ENCODE results near the gene RCBTB1.

DNA sequence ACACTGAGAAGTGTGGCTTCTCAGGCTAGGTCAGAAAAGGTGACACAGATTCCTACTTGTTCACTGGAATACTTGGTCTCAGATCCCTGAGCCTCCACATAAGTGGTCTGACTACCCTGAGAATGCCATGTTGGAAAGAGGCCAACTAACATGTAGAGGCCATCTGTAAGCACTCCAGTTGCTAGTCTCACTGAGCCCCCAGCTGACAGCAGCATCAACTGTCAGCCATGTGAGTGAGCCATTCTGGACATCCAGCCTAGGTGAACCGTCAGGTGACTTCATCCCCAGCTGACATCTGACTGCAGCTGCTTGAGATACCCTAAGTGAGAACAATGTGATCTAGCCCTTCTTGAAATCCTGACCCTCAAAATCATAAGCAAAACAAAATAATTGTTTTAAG, 24.8 kb upstream of the RCBTB1 start:
- no peak for TF ChIP-seq EZH2 (IDR thresholded peaks at IDR 0.05)
- TF ChIP-seq, protein P1, sequence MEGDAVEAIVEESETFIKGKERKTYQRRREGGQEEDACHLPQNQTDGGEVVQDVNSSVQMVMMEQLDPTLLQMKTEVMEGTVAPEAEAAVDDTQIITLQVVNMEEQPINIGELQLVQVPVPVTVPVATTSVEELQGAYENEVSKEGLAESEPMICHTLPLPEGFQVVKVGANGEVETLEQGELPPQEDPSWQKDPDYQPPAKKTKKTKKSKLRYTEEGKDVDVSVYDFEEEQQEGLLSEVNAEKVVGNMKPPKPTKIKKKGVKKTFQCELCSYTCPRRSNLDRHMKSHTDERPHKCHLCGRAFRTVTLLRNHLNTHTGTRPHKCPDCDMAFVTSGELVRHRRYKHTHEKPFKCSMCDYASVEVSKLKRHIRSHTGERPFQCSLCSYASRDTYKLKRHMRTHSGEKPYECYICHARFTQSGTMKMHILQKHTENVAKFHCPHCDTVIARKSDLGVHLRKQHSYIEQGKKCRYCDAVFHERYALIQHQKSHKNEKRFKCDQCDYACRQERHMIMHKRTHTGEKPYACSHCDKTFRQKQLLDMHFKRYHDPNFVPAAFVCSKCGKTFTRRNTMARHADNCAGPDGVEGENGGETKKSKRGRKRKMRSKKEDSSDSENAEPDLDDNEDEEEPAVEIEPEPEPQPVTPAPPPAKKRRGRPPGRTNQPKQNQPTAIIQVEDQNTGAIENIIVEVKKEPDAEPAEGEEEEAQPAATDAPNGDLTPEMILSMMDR (IDR thresholded peaks at IDR 0.05): no peak
- TF ChIP-seq EZH2phosphoT487 (IDR thresholded peaks at IDR 0.05): no peak

Measured in neural progenitor cell (in vitro differentiated cells).